ENCODE data around the gene KCNB1.

The KCNB1 gene

DNA sequence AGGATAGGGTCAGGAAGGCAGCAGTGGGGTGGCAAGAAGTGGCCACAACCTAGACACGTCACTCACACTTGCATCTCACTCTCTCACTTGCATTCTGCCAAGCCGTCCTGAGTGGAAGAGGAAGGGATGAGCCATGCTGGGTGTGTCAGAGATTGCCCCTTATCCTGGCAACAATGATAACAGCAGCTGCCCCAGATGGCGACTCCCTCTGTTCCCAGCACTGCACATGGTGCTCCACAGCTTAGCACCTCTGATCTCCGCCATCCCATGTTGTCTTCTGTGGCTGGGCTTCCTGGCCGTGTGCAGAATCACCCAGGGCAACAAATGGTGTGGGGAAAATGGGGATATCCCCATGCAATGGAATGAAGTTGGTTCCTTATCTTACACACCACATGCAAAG is 11.1 kb downstream of the KCNB1 start:
- Histone ChIP-seq H3K4me1 (ENCODE audit: insufficient read depth, low read length) (no peaks in the 10 kb centered on the region), H3K9me3 (ENCODE audit: control insufficient read depth, insufficient read depth, low read length) (no peaks in the 10 kb centered on the region), H3K9ac (ENCODE audit: low read depth, low read length) (no peak overlapping the region), H3K36me3 (ENCODE audit: insufficient read depth, low read length) (no peaks in the 10 kb centered on the region)

DNA sequence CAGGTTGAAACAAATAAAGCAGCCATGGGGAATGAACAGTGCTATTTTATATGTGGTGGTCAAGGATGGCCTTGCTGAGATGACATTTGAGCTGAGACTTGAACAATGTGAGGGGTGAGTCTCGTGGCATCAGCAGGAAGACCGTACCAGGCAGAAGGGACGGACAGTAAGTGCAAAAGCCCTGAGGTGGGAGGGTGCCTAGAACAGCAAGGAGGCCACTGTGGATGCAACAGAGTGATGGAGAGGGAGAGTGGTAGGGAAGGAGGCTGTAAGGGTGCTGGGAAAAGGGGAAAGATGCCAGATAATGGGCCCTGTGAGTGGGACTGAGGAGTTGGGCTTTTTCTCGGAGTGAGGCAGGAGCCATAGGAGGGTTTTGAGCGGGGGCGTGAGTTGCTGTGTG is 11.5 kb downstream of the KCNB1 start:
- Histone ChIP-seq H3K9ac (ENCODE audit: low read depth, low read length) (no peak overlapping the region), H3K4me1 (ENCODE audit: insufficient read depth, low read length) (no peaks in the 10 kb centered on the region), H3K36me3 (ENCODE audit: insufficient read depth, low read length) (no peaks in the 10 kb centered on the region), H3K9me3 (ENCODE audit: control insufficient read depth, insufficient read depth, low read length) (no peaks in the 10 kb centered on the region)

DNA sequence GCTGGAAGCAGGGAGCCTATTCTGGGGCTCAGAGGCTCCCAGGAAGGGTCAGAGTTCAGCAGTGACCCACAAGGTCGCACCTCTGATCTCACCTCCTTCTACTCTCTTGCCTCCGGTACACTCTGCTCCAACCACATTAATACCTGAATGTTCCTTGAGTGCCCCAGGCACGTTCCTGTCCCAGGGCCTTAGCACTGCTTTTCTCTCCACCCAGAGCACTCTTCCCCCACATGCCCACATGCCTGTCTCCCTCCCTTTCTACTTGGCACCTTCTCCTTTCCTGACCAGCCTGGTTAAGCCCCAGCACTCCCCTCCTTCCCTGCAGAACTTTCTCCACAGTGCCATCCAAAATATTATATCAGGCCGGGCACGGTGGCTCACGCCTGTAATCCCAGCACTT is 13.4 kb downstream of the KCNB1 start:
- Histone ChIP-seq H3K4me1 (ENCODE audit: insufficient read depth, low read length) (no peaks in the 10 kb centered on the region), H3K36me3 (ENCODE audit: insufficient read depth, low read length) (no peaks in the 10 kb centered on the region), H3K9ac (ENCODE audit: low read depth, low read length) (no peak overlapping the region), H3K9me3 (ENCODE audit: control insufficient read depth, insufficient read depth, low read length) (no peaks in the 10 kb centered on the region)

DNA sequence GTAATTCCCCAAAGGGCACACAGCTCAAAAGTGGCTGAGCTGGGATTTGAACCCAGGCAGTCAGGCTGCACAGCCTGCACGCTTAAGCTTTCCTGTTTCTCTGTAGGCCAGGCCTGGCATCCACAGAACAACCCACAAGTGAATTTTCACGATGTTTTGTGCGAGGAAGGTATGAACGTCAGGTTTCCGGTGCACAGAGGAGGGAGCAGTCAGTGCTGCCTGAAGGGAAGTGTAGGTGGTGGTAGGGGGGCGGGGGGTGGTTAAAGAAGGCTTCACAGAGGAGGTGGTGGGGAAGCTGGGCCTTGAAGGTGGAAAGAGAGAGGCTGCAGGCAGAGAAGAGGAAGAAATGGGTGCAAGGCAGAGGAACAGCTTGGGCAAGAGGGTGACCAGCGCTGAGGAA is 14.1 kb downstream of the KCNB1 start:
- no peaks in the 10 kb centered on the region for H3K4me1 ChIP-seq (ENCODE audit: insufficient read depth, low read length)
- no peaks in the 10 kb centered on the region for H3K9me3 ChIP-seq (ENCODE audit: control insufficient read depth, insufficient read depth, low read length)
- H3K36me3 ChIP-seq (ENCODE audit: insufficient read depth, low read length): no peaks in the 10 kb centered on the region
- no peak overlapping the region for H3K9ac ChIP-seq (ENCODE audit: low read depth, low read length)

DNA sequence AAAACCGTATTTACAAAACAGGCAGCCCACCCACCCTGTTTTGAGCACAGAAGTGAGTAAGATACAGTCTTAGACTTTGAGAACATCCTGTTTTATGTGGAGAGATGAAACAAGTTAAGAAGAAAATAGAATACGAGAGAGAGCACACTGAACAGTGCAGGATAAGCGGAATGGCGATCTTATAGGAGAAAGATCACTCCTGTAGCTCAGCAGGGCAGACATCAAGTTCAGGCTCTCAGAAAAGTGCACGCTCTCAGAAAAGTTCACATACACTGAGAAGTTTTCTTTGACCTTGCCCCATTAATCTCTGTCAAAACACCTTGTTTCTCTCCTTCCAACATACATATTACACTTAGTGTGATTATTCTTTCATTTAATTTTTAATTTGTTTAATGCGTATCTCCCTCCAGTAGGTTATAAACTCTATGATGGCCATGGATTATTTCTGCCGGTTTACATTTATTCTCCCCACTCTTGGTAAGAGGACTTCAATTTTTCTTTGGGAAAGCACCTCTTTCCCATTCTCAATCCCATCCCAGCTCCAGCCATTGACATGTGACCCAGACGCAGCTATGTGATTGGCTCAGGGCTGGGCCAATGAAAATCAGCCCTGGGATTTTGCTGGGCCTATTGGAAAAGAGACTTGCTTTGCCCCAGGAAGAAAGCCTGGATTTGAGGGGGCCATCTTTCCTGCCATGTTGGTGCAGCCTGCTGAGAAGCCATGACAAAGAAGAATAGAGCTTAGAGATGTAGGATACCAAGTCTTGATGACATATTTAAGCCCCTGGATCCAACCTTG is 16.2 kb downstream of the KCNB1 start:
- H3K9me3 ChIP-seq (ENCODE audit: control insufficient read depth, insufficient read depth, low read length): no peaks in the 10 kb centered on the region
- H3K9ac ChIP-seq (ENCODE audit: low read depth, low read length): no peak overlapping the region
- no peaks in the 10 kb centered on the region for H3K36me3 ChIP-seq (ENCODE audit: insufficient read depth, low read length)
- no peaks in the 10 kb centered on the region for H3K4me1 ChIP-seq (ENCODE audit: insufficient read depth, low read length)

DNA sequence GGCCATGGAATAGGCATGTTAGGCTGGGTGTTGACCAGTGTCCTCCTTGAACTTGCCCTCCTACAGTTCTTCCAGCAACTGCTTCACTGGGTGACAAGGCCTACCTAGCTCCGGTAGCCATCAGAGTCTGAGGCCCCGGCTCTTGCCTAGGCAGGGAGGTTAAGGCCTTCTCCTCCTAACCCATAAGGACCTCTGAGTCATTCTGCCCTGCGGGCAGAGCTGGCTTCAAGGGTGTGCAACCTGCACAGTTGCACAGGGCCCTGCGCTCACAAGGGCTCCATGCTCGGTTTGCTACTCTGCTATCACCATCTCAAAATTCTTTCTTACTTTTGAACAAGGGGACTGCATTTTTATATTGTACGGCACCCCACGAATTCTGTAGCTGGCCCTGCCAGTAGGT is 17.9 kb downstream of the KCNB1 start:
- H3K9ac ChIP-seq (ENCODE audit: low read depth, low read length): no peak overlapping the region
- H3K4me1 ChIP-seq (ENCODE audit: insufficient read depth, low read length): no peaks in the 10 kb centered on the region
- H3K9me3 ChIP-seq (ENCODE audit: control insufficient read depth, insufficient read depth, low read length): no peaks in the 10 kb centered on the region
- no peaks in the 10 kb centered on the region for H3K36me3 ChIP-seq (ENCODE audit: insufficient read depth, low read length)

DNA sequence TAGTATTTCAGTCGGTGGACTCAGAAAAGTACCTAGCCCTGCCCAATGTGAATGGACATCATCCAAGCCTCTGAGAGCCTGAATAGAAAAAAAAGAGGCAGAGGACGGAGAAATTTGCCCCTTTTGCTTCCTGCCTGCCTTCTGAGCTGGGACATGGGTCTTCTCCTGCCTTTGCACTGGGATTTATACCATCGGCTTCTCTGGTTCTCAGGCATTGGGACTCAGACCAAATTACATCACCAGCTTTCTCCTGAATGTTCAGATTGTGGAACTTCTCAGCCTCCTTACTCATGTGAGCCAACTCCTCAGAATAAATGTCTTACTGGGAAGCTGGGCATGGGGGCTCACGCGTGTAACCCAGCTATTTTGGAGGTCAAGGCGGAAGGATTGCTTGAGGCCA is 19.8 kb downstream of the KCNB1 start:
- Histone ChIP-seq H3K36me3 (ENCODE audit: insufficient read depth, low read length) (no peaks in the 10 kb centered on the region), H3K9me3 (ENCODE audit: control insufficient read depth, insufficient read depth, low read length) (no peaks in the 10 kb centered on the region), H3K4me1 (ENCODE audit: insufficient read depth, low read length) (no peaks in the 10 kb centered on the region), H3K9ac (ENCODE audit: low read depth, low read length) (no peak overlapping the region)

DNA sequence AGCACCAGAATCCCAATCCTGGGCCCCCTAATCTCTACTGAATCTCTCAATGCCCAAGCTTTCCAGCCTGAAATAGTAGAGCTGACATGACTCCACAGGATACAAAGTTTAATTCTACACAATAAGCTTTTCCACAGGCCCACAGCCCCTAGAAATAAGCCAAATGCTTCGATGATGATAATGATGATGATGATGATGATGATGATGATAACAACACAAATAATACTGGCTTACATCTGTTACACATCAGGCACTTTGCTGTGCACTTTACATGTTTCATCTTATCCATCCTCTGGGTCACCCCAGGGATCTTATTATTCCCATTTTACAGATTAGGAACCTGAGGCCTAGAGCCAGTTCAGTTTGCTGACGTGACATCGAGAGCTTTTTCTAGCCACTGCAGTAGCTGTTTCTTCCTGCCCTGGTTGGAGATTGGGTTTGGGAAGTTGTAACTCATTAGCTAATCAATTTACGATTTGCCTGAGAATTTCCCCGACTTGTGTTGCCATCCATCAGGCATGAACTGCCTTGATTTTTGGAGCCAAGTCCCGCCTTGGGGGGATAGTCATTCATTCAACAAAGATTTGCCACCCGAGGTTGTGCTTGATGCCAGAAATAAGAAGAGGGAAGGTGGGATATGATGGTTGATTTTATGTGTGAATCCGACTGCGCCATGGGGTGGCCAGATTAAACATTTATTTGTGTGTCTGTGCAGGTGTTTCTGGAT is 20.4 kb downstream of the KCNB1 start:
- H3K4me1 ChIP-seq (ENCODE audit: insufficient read depth, low read length): no peaks in the 10 kb centered on the region
- no peaks in the 10 kb centered on the region for H3K9me3 ChIP-seq (ENCODE audit: control insufficient read depth, insufficient read depth, low read length)
- H3K9ac ChIP-seq (ENCODE audit: low read depth, low read length): no peak overlapping the region
- H3K36me3 ChIP-seq (ENCODE audit: insufficient read depth, low read length): no peaks in the 10 kb centered on the region

DNA sequence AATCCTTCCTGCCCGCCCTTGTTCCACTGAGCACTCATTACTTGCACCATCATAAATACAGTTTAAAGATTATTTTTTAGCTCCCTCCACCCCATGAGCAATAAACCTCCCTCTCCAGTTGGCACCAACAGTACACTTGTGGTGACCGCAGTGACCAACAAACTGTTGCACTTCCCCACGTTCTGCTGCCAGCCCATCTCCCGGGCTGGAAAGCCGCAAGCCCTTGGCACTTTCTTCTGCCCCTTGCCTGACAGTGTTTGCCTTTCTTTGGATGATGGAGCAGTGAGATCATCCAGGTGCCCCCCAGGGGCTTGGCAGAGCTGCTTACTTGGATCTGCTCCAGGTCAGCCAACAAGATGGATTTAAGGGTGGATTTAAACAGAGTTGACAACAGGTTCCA is 21.6 kb downstream of the KCNB1 start:
- no peaks in the 10 kb centered on the region for H3K4me1 ChIP-seq (ENCODE audit: insufficient read depth, low read length)
- no peaks in the 10 kb centered on the region for H3K9me3 ChIP-seq (ENCODE audit: control insufficient read depth, insufficient read depth, low read length)
- H3K36me3 ChIP-seq (ENCODE audit: insufficient read depth, low read length): no peaks in the 10 kb centered on the region
- H3K9ac ChIP-seq (ENCODE audit: low read depth, low read length): no peak overlapping the region

DNA sequence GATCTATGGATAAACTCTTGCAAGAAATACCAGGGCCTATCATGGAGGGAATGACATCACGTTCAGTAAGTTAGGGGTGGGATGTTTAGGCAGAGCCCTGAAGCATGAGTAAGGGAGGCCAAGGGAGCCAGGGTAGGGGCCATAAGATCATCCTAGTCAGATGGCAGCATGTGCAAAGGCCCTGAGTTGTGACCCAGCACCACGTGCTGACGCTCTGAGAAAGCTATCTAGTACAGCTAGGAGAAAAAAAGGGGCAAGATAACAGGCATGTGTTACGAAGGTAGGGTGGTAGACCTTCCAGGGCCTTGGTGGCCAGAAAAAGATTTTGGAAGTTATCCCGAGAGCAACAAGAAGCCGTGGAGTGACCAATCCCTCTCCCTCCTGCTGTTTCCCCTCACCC is 22.3 kb downstream of the KCNB1 start:
- Histone ChIP-seq H3K9me3 (ENCODE audit: control insufficient read depth, insufficient read depth, low read length) (no peaks in the 10 kb centered on the region), H3K9ac (ENCODE audit: low read depth, low read length) (no peak overlapping the region), H3K4me1 (ENCODE audit: insufficient read depth, low read length) (no peaks in the 10 kb centered on the region), H3K36me3 (ENCODE audit: insufficient read depth, low read length) (no peaks in the 10 kb centered on the region)

DNA sequence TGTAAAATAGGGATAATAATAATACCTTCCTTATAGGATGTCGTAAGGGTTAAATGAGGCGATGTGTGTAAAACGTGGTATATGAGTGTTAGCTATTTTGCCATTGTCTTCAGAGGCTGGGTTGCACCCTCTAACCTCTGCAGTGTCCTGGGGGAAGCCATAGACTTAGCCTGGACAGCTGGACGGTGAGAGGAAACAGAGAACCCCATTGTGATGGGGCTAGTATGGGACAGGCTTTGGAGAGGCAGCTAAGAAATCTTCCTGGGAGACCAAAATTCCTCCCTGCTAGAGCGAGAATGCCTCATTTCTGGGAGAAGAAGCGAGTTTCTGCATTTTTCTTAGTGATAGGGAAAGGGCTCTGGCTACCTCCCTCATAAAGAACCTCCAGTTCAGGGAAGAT is 22.8 kb downstream of the KCNB1 start:
- no peak overlapping the region for H3K9ac ChIP-seq (ENCODE audit: low read depth, low read length)
- H3K9me3 ChIP-seq (ENCODE audit: control insufficient read depth, insufficient read depth, low read length): no peaks in the 10 kb centered on the region
- H3K36me3 ChIP-seq (ENCODE audit: insufficient read depth, low read length): no peaks in the 10 kb centered on the region
- H3K4me1 ChIP-seq (ENCODE audit: insufficient read depth, low read length): no peaks in the 10 kb centered on the region

DNA sequence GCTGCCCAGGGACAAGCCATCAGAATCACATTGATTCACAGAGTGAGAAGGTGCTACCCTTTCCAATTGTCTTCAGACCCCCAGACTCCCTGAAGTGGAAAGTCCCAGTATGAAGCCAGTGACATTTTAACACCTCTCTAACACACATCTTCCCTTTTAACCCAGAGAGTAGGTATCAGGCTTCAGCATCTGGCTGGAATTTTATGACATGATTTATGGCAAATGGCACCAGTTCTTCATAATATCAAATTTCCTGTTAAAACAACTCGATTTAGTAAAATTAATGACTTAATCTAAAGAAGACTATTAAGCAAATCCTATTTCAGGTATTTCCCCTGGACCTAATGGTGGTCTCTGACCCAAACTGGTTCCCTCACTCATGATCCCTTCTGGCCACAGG is 25.0 kb downstream of the KCNB1 start:
- Histone ChIP-seq H3K9me3 (ENCODE audit: control insufficient read depth, insufficient read depth, low read length) (no peaks in the 10 kb centered on the region), H3K9ac (ENCODE audit: low read depth, low read length) (no peak overlapping the region), H3K4me1 (ENCODE audit: insufficient read depth, low read length) (no peaks in the 10 kb centered on the region), H3K36me3 (ENCODE audit: insufficient read depth, low read length) (no peaks in the 10 kb centered on the region)

DNA sequence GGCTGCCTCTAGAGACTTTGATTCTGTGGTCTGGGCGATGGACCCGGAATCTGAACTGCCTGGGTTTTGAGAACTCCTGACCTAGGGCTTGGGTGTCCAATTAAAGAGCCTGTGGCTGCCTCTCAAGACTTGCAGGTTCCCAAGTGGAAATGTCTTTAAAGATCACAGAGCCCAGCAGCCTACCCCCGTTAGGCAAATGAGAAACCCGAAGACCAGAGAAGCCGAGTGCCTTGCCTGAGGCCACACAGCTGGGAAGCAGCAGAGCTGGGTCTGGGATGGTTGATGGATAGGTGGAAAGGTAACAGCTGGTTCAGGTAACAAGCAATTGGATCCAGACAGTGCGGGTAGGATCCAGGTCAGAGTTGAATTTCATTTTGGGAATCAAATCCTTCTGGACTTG is 25.8 kb downstream of the KCNB1 start:
- no peaks in the 10 kb centered on the region for H3K9me3 ChIP-seq (ENCODE audit: control insufficient read depth, insufficient read depth, low read length)
- H3K36me3 ChIP-seq (ENCODE audit: insufficient read depth, low read length): no peaks in the 10 kb centered on the region
- H3K9ac ChIP-seq (ENCODE audit: low read depth, low read length): no peak overlapping the region
- no peaks in the 10 kb centered on the region for H3K4me1 ChIP-seq (ENCODE audit: insufficient read depth, low read length)

DNA sequence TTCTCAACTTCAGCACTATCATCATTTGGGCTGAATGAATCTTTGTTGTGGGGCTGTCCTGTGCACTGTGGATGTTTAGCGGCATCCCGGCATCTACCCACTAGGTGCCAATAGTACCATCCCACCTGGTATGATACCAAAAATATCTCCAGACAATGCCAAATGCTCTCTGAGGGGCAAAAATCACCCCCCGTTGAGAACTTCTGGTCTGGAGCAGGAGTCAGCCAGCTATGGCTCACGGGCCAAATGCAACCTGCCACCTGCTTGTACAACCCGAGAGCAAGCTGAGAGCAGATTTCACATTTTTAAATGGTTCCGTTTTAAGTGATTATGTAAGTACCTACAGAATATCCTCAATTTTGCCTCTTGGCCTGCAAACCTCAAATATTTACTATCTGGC is 26.8 kb downstream of the KCNB1 start:
- Histone ChIP-seq H3K9me3 (ENCODE audit: control insufficient read depth, insufficient read depth, low read length) (no peaks in the 10 kb centered on the region), H3K4me1 (ENCODE audit: insufficient read depth, low read length) (no peaks in the 10 kb centered on the region), H3K36me3 (ENCODE audit: insufficient read depth, low read length) (no peaks in the 10 kb centered on the region), H3K9ac (ENCODE audit: low read depth, low read length) (no peak overlapping the region)

DNA sequence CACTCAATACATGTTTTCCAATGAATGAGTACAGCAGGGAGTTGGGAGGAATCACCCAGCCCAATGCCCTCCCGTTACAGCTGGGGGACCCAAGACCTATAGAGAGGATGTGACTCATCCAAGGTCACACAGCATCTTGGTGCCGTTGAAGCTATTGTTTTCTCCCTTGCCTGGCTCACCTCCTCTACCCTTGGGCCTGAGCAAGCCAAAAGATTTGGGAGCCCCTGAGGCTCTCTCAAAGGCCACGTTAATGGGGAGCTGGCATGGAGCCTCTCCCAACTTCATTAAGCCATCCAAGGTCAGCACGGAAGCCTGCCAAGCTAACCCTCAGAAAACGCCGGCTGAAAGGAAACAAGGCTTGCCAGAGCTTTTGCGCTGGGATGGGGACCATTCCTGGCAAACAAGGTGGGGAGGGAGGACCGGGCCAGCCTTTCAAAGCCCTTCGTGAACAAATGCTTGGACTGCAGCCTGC is 30.4 kb downstream of the KCNB1 start:
- H3K4me1 ChIP-seq (ENCODE audit: insufficient read depth, low read length): peaks cover 20% of the 10 kb centered on the region
- H3K9ac ChIP-seq (ENCODE audit: low read depth, low read length): no peak overlapping the region

More for the DNA sequence above, 30.4 kb downstream of the KCNB1 start:
- Histone ChIP-seq H3K36me3 (ENCODE audit: insufficient read depth, low read length) (no peaks in the 10 kb centered on the region), H3K9me3 (ENCODE audit: control insufficient read depth, insufficient read depth, low read length) (no peaks in the 10 kb centered on the region)

Data from ES-I3 (cell line).